ENCODE data around the gene AGBL1.

The AGBL1 gene

DNA sequence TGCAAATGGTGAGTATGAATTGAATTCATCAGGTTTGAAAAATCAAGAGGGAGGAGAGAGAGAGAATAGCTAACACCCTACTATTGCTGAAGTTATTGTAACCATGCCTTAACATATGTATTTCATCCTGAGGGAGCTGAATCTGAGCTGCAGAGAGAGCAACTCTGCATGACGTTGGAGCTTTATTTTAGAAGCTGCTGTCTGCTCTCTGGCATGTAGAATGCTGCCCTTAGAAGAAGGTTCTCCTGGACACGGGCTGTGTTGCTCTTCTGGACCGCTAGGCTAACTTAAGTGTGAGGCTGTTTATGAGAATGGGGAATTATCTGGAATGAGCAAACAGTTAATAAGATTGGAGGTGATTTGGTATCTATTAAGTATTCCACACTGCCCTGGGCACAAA is 814.6 kb downstream of the AGBL1 start:
- Histone ChIP-seq H3K27ac (replicated peaks) (no peak overlapping the region), H3K27me3 (ENCODE audit: insufficient read depth, poor library complexity, severe bottlenecking) (no peaks in the 10 kb centered on the region), H3K4me3 (replicated peaks; ENCODE audit: insufficient read depth, low read length) (no peak overlapping the region)
- TF ChIP-seq SPI1 (IDR thresholded peaks at IDR 0.05; ENCODE audit: borderline replicate concordance, low read depth), result no peak
- TF ChIP-seq REST (IDR thresholded peaks at IDR 0.05; ENCODE audit: insufficient replicate concordance, low read depth), result no peak
- TF ChIP-seq CTCF (IDR thresholded peaks at IDR 0.05; ENCODE audit: insufficient read depth, low read length), result no peak
- no peak for TF ChIP-seq POLR2AphosphoS5 (IDR thresholded peaks at IDR 0.05; ENCODE audit: low read depth)
- TF ChIP-seq GABPA (IDR thresholded peaks at IDR 0.05; ENCODE audit: low read depth), result no peak
- DNase-seq (ENCODE audit: low read depth in 1 of 2, low spot score in 1 of 2), result no peak

DNA sequence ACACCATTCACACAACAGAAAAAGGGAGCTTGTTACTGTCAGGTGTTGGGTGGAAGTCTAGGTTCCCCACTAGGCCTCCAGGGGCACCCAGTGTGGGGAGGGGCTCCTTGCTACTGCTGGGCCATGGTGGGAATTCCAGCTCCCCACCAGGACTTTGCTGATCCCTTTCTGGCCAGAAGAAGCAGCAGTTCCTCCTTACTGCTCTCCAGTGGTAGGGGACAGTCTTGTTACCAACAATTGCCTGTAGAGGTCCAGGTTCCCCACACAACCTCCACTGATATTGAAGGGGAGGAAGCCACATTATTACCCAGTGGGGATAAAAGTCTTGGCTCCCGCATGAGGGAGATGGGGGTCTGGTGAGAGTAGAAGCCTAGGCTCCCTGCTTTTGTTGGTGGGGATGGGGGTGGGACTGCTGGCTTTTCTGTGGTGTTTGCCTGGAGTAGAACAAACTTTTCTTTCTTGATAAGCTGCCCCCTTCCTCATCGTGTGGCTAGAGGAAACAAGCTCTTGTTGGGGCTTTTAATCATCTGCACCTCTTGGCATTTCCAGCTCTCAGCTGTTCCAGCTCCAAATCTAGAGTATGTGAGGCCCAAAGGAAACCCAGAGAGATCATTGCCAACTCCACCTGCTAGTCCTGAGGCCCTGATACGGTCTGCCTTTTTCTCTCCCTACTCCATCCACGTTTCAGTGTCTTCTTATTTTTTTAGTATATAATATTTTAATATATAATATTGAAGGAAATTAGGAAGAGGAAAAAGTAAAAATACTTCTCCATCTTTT is 824.2 kb downstream of the AGBL1 start:
- no peaks in the 10 kb centered on the region for H3K27me3 ChIP-seq (ENCODE audit: insufficient read depth, poor library complexity, severe bottlenecking)
- no peak overlapping the region for H3K4me3 ChIP-seq (replicated peaks; ENCODE audit: insufficient read depth, low read length)
- no peak for TF ChIP-seq GABPA (IDR thresholded peaks at IDR 0.05; ENCODE audit: low read depth)
- no peak for TF ChIP-seq REST (IDR thresholded peaks at IDR 0.05; ENCODE audit: insufficient replicate concordance, low read depth)
- TF ChIP-seq SPI1 (IDR thresholded peaks at IDR 0.05; ENCODE audit: borderline replicate concordance, low read depth), result no peak
- no peak for TF ChIP-seq POLR2AphosphoS5 (IDR thresholded peaks at IDR 0.05; ENCODE audit: low read depth)
- H3K27ac ChIP-seq (replicated peaks), result no peak overlapping the region
- no peak for DNase-seq (ENCODE audit: low read depth in 1 of 2, low spot score in 1 of 2)

- H3K27me3 ChIP-seq (ENCODE audit: insufficient read depth, poor library complexity, severe bottlenecking), result no peaks in the 10 kb centered on the region
- H3K4me3 ChIP-seq (replicated peaks; ENCODE audit: insufficient read depth, low read length), result no peak overlapping the region
- DNase-seq (ENCODE audit: low read depth in 1 of 2, low spot score in 1 of 2), result no peak
- H3K27ac ChIP-seq (replicated peaks), result no peak overlapping the region
- TF ChIP-seq GABPA (IDR thresholded peaks at IDR 0.05; ENCODE audit: low read depth) (no peak), SPI1 (IDR thresholded peaks at IDR 0.05; ENCODE audit: borderline replicate concordance, low read depth) (no peak), POLR2AphosphoS5 (IDR thresholded peaks at IDR 0.05; ENCODE audit: low read depth) (no peak), REST (IDR thresholded peaks at IDR 0.05; ENCODE audit: insufficient replicate concordance, low read depth) (no peak), CTCF (IDR thresholded peaks at IDR 0.05; ENCODE audit: insufficient read depth, low read length) (no peak)
Observed at GRCh38 chr15:86905625-86906256, 826.1 kb downstream of the AGBL1 start.

Measured in HL-60 (cell line).